ENCODE measurements around the gene TBC1D22A.

The TBC1D22A gene

GRCh38 chr22:47199979-47200272 is 437.5 kb downstream of the TBC1D22A start:
- DNase-seq (ENCODE audit: low read depth, low spot score), result no peak

- no peak for DNase-seq (ENCODE audit: low read depth, low spot score)
These were observed 438.0 kb downstream of the TBC1D22A start for GRCh38 chr22:47200273-47201051.

- no peak for DNase-seq (ENCODE audit: low read depth, low spot score)
These were observed 438.9 kb downstream of the TBC1D22A start for GRCh38 chr22:47201186-47201995.

GRCh38 chr22:47201996-47202818 is 439.8 kb downstream of the TBC1D22A start:
- DNase-seq (ENCODE audit: low read depth, low spot score), result no peak

- DNase-seq (ENCODE audit: low read depth, low spot score), result no peak
These were observed 440.5 kb downstream of the TBC1D22A start for GRCh38 chr22:47202819-47203553.

GRCh38 chr22:47203554-47203991 is 441.1 kb downstream of the TBC1D22A start:
- no peak for DNase-seq (ENCODE audit: low read depth, low spot score)

GRCh38 chr22:47204002-47204979 is 441.8 kb downstream of the TBC1D22A start:
- no peak for DNase-seq (ENCODE audit: low read depth, low spot score)

- no peak for DNase-seq (ENCODE audit: low read depth, low spot score)
These were observed 442.6 kb downstream of the TBC1D22A start for GRCh38 chr22:47205081-47205491.

GRCh38 chr22:47205554-47205953 is 443.1 kb downstream of the TBC1D22A start:
- DNase-seq (ENCODE audit: low read depth, low spot score), result no peak

- no peak for DNase-seq (ENCODE audit: low read depth, low spot score)
These were observed 443.7 kb downstream of the TBC1D22A start for GRCh38 chr22:47206164-47206563.

- no peak for DNase-seq (ENCODE audit: low read depth, low spot score)
These were observed 444.3 kb downstream of the TBC1D22A start for GRCh38 chr22:47206666-47207218.

GRCh38 chr22:47207387-47207786 is 444.9 kb downstream of the TBC1D22A start:
- DNase-seq (ENCODE audit: low read depth, low spot score), result no peak

- no peak for DNase-seq (ENCODE audit: low read depth, low spot score)
These were observed 445.6 kb downstream of the TBC1D22A start for GRCh38 chr22:47207846-47208554.

- DNase-seq (ENCODE audit: low read depth, low spot score), result no peak
These were observed 446.2 kb downstream of the TBC1D22A start for GRCh38 chr22:47208630-47209029.

GRCh38 chr22:47209040-47209514 is 446.6 kb downstream of the TBC1D22A start:
- DNase-seq (ENCODE audit: low read depth, low spot score), result no peak

- no peak for DNase-seq (ENCODE audit: low read depth, low spot score)
These were observed 447.1 kb downstream of the TBC1D22A start for GRCh38 chr22:47209547-47210023.

GRCh38 chr22:47210112-47210657 is 447.7 kb downstream of the TBC1D22A start:
- DNase-seq (ENCODE audit: low read depth, low spot score), result no peak

GRCh38 chr22:47210686-47211085 is 448.2 kb downstream of the TBC1D22A start:
- no peak for DNase-seq (ENCODE audit: low read depth, low spot score)

Measured in astrocyte of the hippocampus (primary cell).